Measurements from ENCODE around the gene THAP3.
"Not testable (repeated sequence)": the region's sequence is repeated elsewhere in the genome, so short reads cannot be mapped to it uniquely, and the experiment has no call there.

GRCh38 chr1:6636778-6637177 is 12.1 kb downstream of the THAP3 start:
- not testable (repeated sequence) for TF ChIP-seq CTCF, POLR2A (IDR thresholded peaks at IDR 0.05)

All from tibial nerve (tissue), 3 donors.